Mesenchymal stem cell (in vitro differentiated cells and primary cell): Measurements from ENCODE around the gene TFPI2.
"Not testable (repeated sequence)": the region's sequence is repeated elsewhere in the genome, so short reads cannot be mapped to it uniquely, and the experiment has no call there.

Experiments
- DNase-seq: peaks from one replicate; pipeline ENCODE4 v3.0.0-alpha.2; 2013
- H2AFZ ChIP-seq: one replicate; pipeline ENCODE4 v1.6.1; 2013; ENCODE audit warnings: low read depth, mild to moderate bottlenecking, control low read depth, inconsistent platforms, low read length, moderate library complexity
- H2AK5ac ChIP-seq: 2 replicates; pipeline ENCODE4 v1.6.1; 2013; ENCODE audit warnings: low read length, moderate library complexity, mild to moderate bottlenecking, inconsistent platforms; ENCODE audit not compliant: severe bottlenecking
- H2BK120ac ChIP-seq: one replicate; pipeline ENCODE4 v1.6.1; 2013; ENCODE audit warnings: low read depth, mild to moderate bottlenecking, inconsistent platforms, low read length, moderate library complexity
- H2BK12ac ChIP-seq, 2 experiments: one replicate each; pipeline ENCODE4 v1.6.1; 2013; ENCODE audit warnings: inconsistent platforms in 2 of 2, low read length in 2 of 2, mild to moderate bottlenecking in 2 of 2, moderate library complexity in 2 of 2, control low read depth in 1 of 2
- H2BK15ac ChIP-seq: one replicate; pipeline ENCODE4 v1.6.1; 2013; ENCODE audit warnings: mild to moderate bottlenecking, low read depth, inconsistent platforms; ENCODE audit not compliant: poor library complexity, severe bottlenecking
- H2BK5ac ChIP-seq: 2 replicates; pipeline ENCODE4 v1.6.1; 2013; ENCODE audit warnings: low read depth, mild to moderate bottlenecking, low read length, control low read depth, inconsistent platforms; ENCODE audit not compliant: poor library complexity, severe bottlenecking
- H3K14ac ChIP-seq, 2 experiments: one replicate each; pipeline ENCODE4 v1.6.1; 2013; ENCODE audit warnings: inconsistent platforms in 2 of 2, low read length in 2 of 2, control low read depth in 1 of 2, mild to moderate bottlenecking in 1 of 2, moderate library complexity in 1 of 2
- H3K18ac ChIP-seq, 2 experiments: one replicate each; pipeline ENCODE4 v1.6.1; 2013; ENCODE audit warnings: inconsistent platforms in 2 of 2, low read length in 2 of 2, control low read depth in 1 of 2, low read depth in 1 of 2, mild to moderate bottlenecking in 1 of 2
- H3K23ac ChIP-seq, 2 experiments: one replicate each; pipeline ENCODE4 v1.6.1; 2013; ENCODE audit warnings: inconsistent platforms in 2 of 2, low read length in 2 of 2, mild to moderate bottlenecking in 2 of 2, moderate library complexity in 2 of 2, control low read depth in 1 of 2
- H3K27ac ChIP-seq: 2 replicates; pipeline ENCODE4 v1.5.1; 2013; ENCODE audit warnings: mild to moderate bottlenecking, moderate library complexity, low read length, control low read depth, inconsistent platforms; ENCODE audit not compliant: poor library complexity, severe bottlenecking
- H3K27me3 ChIP-seq, 2 experiments: 2 replicates each; pipeline versions ENCODE4 v1.6.1 to v1.7.0; 2013; ENCODE audit warnings: low read length in 2 of 2, mild to moderate bottlenecking in 2 of 2, moderate library complexity in 2 of 2, control low read depth in 1 of 2, inconsistent platforms in 1 of 2; ENCODE audit not compliant: control insufficient read depth in 1 of 2, insufficient read depth in 1 of 2
- H3K36me3 ChIP-seq, 2 experiments: 2 replicates each; pipeline versions ENCODE4 v1.6.1 to v1.7.0; 2013; ENCODE audit warnings: low read length in 2 of 2, control low read depth in 1 of 2, inconsistent platforms in 1 of 2, low read depth in 1 of 2, mild to moderate bottlenecking in 1 of 2; ENCODE audit not compliant: insufficient read depth in 2 of 2, control insufficient read depth in 1 of 2
- H3K4ac ChIP-seq, 2 experiments: one replicate each; pipeline ENCODE4 v1.6.1; 2013; ENCODE audit warnings: inconsistent platforms in 2 of 2, low read length in 2 of 2, mild to moderate bottlenecking in 2 of 2, moderate library complexity in 2 of 2, control low read depth in 1 of 2, low read depth in 1 of 2
- H3K4me1 ChIP-seq: 2 replicates; pipeline ENCODE4 v1.6.1; 2013; ENCODE audit warnings: low read depth, low read length, control low read depth; ENCODE audit not compliant: control insufficient read depth, insufficient read depth
- H3K4me2 ChIP-seq: 2 replicates; pipeline ENCODE4 v1.6.1; 2013; ENCODE audit warnings: low read length, mild to moderate bottlenecking, inconsistent platforms; ENCODE audit not compliant: poor library complexity, severe bottlenecking
- H3K4me3 ChIP-seq, 2 experiments: 2 replicates each; pipeline versions ENCODE4 v1.5.1 to v1.7.0; 2013; ENCODE audit warnings: low read length in 2 of 2, mild to moderate bottlenecking in 2 of 2, control low read depth in 1 of 2, low read depth in 1 of 2; ENCODE audit not compliant: insufficient read depth in 1 of 2
- H3K79me1 ChIP-seq: replicated peaks from 2 replicates; pipeline ENCODE4 v1.6.1; 2013; ENCODE audit warnings: mild to moderate bottlenecking, control low read depth, low read length, inconsistent platforms; ENCODE audit not compliant: poor library complexity, severe bottlenecking
- H3K9ac ChIP-seq: 2 replicates; pipeline ENCODE4 v1.7.0; 2013; ENCODE audit warnings: mild to moderate bottlenecking, low read length, moderate library complexity
- H3K9me3 ChIP-seq: 2 replicates; pipeline ENCODE4 v1.7.0; 2013; ENCODE audit warnings: mild to moderate bottlenecking, low read length; ENCODE audit not compliant: control insufficient read depth
- H4K8ac ChIP-seq: one replicate; pipeline ENCODE4 v1.6.1; 2013; ENCODE audit warnings: inconsistent platforms, mild to moderate bottlenecking, low read length, moderate library complexity
- H4K91ac ChIP-seq: one replicate; pipeline ENCODE4 v1.6.1; 2013; ENCODE audit warnings: mild to moderate bottlenecking, low read length, inconsistent platforms
- WGBS: methylation state at CpG from one replicate; pipeline ENCODE4 v1.1.7; 2013; ENCODE audit warnings: mixed read lengths; 5-methylcytosine and 5-hydroxymethylcytosine counted together

Gene TFPI2

DNA sequence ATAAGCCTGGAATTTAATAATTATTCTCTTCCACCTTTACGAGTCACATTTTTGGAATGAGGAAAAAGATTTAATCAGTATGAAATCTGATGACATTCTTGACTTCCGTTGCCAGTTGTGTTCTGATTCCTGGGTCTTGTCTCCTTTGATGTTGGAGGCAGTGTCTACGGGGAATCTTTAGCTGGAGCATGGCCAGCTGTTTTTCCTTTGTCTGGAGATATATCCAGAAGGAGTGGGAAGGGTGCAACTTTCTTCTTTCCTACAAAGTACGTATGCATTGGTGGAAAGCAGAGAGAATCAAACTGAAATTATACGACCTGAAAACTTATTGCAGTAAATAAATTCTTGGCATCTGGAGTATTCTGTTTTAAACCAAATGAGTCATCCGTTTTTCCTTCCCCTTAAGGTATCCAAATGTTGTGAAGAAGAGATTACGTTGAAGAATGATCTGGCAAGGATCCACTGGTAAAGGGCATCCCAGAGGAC is 24.1 kb upstream of the TFPI2 start:
- H3K18ac ChIP-seq = no peak overlapping the region
- no peak overlapping the region for H3K23ac ChIP-seq
- H3K27me3 ChIP-seq = no peaks in the 10 kb centered on the region
- no peaks in the 10 kb centered on the region for H3K36me3 ChIP-seq
- H3K4me1 ChIP-seq = no peaks in the 10 kb centered on the region
- no peak overlapping the region for H2BK12ac ChIP-seq
- peak overlapping the region; percentile 47 for H3K9ac ChIP-seq
- no peak overlapping the region for H3K4ac ChIP-seq
- DNase-seq = peak; percentile 51
- no peak overlapping the region for H4K91ac ChIP-seq
- H3K27ac ChIP-seq = no peak overlapping the region
- no peaks in the 10 kb centered on the region for H3K9me3 ChIP-seq
- no peaks in the 10 kb centered on the region for H3K79me1 ChIP-seq
- H2AFZ ChIP-seq = no peak overlapping the region
- H2AK5ac ChIP-seq = no peak overlapping the region
- no peak overlapping the region for H3K4me2 ChIP-seq
- H3K4me3 ChIP-seq = peak overlapping the region in 1 of 2 experiments; percentile 65
- no peak overlapping the region for H2BK120ac ChIP-seq
- WGBS = 69% methylated on average over 3 of the region's 7 CpGs
- no peak overlapping the region for H2BK5ac ChIP-seq
- no peak overlapping the region for H4K8ac ChIP-seq
- no peak overlapping the region for H3K14ac ChIP-seq
- no peak overlapping the region for H2BK15ac ChIP-seq

GRCh38 chr7:93913197-93913596 is 22.6 kb upstream of the TFPI2 start:
- H3K27me3 ChIP-seq = no peaks in the 10 kb centered on the region
- no peaks in the 10 kb centered on the region for H3K36me3 ChIP-seq
- H2BK120ac ChIP-seq = no peak overlapping the region
- no peak overlapping the region for H3K27ac ChIP-seq
- no peak overlapping the region for H2BK5ac ChIP-seq
- H2AK5ac ChIP-seq = no peak overlapping the region
- H3K18ac ChIP-seq = no peak overlapping the region
- H4K8ac ChIP-seq = no peak overlapping the region
- H3K79me1 ChIP-seq = no peaks in the 10 kb centered on the region
- no peak for DNase-seq
- H3K4me3 ChIP-seq = no peak overlapping the region
- no peak overlapping the region for H2BK15ac ChIP-seq
- H3K4me2 ChIP-seq = no peak overlapping the region
- H3K14ac ChIP-seq = no peak overlapping the region
- no peak overlapping the region for H3K9ac ChIP-seq
- no peaks in the 10 kb centered on the region for H3K9me3 ChIP-seq
- H3K4me1 ChIP-seq = no peaks in the 10 kb centered on the region
- H3K4ac ChIP-seq = no peak overlapping the region
- H2AFZ ChIP-seq = no peak overlapping the region
- no peak overlapping the region for H4K91ac ChIP-seq
- H3K23ac ChIP-seq = no peak overlapping the region
- H2BK12ac ChIP-seq = no peak overlapping the region

DNA sequence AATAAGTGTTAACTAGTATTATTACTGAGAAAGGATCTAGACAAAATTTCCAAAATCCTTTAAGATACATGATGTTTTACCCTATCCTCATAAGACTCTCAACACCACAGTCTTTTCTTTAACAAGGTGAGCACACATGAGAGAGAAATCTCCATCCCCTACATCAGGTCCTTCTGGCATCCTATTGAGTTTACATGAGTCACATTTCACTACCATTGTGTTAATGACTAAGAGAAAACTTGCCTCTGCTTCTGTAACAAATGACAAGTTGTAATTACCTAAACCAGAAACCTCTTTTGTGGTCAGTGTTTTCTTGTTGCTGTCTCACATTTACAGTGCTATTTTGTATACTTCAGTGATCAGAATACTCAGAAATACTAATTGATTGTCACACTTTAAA is 21.1 kb upstream of the TFPI2 start:
- H3K4me2 ChIP-seq, H2BK12ac ChIP-seq, H2BK5ac ChIP-seq, H3K36me3 ChIP-seq, H3K27me3 ChIP-seq, DNase-seq, H3K14ac ChIP-seq, H3K18ac ChIP-seq, H3K79me1 ChIP-seq, H4K8ac ChIP-seq, H2BK120ac ChIP-seq, H3K9me3 ChIP-seq, H3K27ac ChIP-seq, H3K4ac ChIP-seq, H4K91ac ChIP-seq, H3K9ac ChIP-seq, H3K4me1 ChIP-seq, H3K4me3 ChIP-seq, H2BK15ac ChIP-seq, H2AFZ ChIP-seq, H2AK5ac ChIP-seq, H3K23ac ChIP-seq: not testable (repeated sequence)

- H3K23ac ChIP-seq, H3K36me3 ChIP-seq, H2AFZ ChIP-seq, H3K4ac ChIP-seq, H3K27me3 ChIP-seq, H2BK15ac ChIP-seq, H4K91ac ChIP-seq, H2BK12ac ChIP-seq, H3K18ac ChIP-seq, H3K4me1 ChIP-seq, H3K14ac ChIP-seq, H3K9me3 ChIP-seq, H2AK5ac ChIP-seq, H3K4me3 ChIP-seq, H3K4me2 ChIP-seq, H3K79me1 ChIP-seq, H3K27ac ChIP-seq, H4K8ac ChIP-seq, H2BK5ac ChIP-seq, H2BK120ac ChIP-seq, DNase-seq: not testable (repeated sequence)
- WGBS = no CpG with 5 or more reads among the region's 3 CpGs
- peak overlapping the region; percentile 65 for H3K9ac ChIP-seq
These were observed 20.7 kb upstream of the TFPI2 start for GRCh38 chr7:93911242-93911641.
